ENCODE results near the gene TRIM17. TPM values are rescaled to one million over a fixed set of nuclear protein-coding genes. Genes with fewer than 3 reads are reported as not detected.

The TRIM17 gene
- total RNA-seq, 2 experiments from 2014 or later: 0.13 TPM; not detected in 1

DNA sequence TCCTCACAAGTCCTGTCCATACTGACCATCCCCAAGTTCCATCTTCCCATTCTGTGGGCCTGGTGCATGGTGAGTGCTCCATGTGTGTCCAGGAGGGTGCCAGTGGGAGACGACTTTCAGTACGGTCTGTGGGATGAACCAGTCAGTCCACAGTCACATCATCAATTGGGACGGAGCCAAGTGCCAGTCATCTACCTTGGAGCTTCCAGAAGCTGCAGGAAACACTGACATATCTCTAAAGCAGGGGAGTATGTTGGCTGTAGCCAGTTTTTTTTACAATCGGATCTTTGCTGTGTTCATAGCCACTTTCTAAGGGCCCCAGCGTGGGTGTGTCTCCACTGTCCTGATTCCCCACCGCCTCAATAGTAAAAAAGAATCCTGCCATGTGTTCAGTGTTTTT, 13.6 kb upstream of the TRIM17 start:
- Histone ChIP-seq H3K9me2 (ENCODE audit: insufficient read depth, low read length) (no peaks in the 10 kb centered on the region), H3K36me3 (ENCODE audit: insufficient read depth, low read length) (no peaks in the 10 kb centered on the region), H3K79me2 (ENCODE audit: insufficient read depth, low read depth, low read length) (no peaks in the 10 kb centered on the region), H3K4me2 (ENCODE audit: low read length) (no peak overlapping the region), H4K20me1 (ENCODE audit: insufficient read depth, low read length) (no peaks in the 10 kb centered on the region; the same call in 1 of the 2 replicates), H2AFZ (ENCODE audit: low read length) (no peak overlapping the region), H3K9me3 (ENCODE audit: low read length) (no peaks in the 10 kb centered on the region), H3K27ac (ENCODE audit: low read depth, low read length, poor library complexity, severe bottlenecking) (no peak overlapping the region), H3K4me1 (ENCODE audit: insufficient read depth, low read length, poor library complexity, severe bottlenecking) (no peaks in the 10 kb centered on the region), H3K4me3 (ENCODE audit: low read depth, low read length, poor library complexity, severe bottlenecking) (no peak overlapping the region)
- POLR2A ChIA-PET: no interaction called here
- intact Hi-C loops (cut with micrococcal nuclease; ENCODE audit: unreplicated experiment): no loop called here
- BruUV-seq (replicated peaks): no TSS peak
- no peak for TF ChIP-seq EZH2phosphoT487 (IDR thresholded peaks at IDR 0.05; ENCODE audit: borderline replicate concordance, low read depth, low read length)
- TF ChIP-seq, protein P1, sequence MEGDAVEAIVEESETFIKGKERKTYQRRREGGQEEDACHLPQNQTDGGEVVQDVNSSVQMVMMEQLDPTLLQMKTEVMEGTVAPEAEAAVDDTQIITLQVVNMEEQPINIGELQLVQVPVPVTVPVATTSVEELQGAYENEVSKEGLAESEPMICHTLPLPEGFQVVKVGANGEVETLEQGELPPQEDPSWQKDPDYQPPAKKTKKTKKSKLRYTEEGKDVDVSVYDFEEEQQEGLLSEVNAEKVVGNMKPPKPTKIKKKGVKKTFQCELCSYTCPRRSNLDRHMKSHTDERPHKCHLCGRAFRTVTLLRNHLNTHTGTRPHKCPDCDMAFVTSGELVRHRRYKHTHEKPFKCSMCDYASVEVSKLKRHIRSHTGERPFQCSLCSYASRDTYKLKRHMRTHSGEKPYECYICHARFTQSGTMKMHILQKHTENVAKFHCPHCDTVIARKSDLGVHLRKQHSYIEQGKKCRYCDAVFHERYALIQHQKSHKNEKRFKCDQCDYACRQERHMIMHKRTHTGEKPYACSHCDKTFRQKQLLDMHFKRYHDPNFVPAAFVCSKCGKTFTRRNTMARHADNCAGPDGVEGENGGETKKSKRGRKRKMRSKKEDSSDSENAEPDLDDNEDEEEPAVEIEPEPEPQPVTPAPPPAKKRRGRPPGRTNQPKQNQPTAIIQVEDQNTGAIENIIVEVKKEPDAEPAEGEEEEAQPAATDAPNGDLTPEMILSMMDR (conservative IDR thresholded peaks at IDR 0.05; ENCODE audit: low read length): no peak
- no peak for DNase-seq (ENCODE audit: low spot score)
- CTCF ChIA-PET (ENCODE audit: unreplicated experiment): no interaction called here

DNA sequence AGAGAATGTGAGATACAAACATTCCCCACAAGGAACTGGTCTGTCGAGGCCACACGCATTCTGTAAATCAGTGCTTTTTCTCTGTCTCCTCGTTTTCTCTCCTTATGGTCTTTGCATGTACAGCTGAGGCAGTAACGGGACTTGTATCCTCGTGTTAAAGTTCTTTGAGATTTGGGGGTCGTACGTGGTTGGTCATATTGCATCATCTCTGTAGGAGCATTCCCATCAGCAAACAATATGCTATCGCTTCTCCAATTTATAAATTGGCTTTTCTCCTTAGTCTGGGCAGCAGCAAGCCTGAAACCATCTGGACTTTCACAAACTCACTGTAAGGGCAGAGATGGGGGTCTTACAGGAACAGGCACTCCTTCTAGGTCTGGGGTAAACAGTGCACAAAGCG, 13.0 kb upstream of the TRIM17 start:
- Histone ChIP-seq H3K36me3 (ENCODE audit: insufficient read depth, low read length) (no peaks in the 10 kb centered on the region), H3K79me2 (ENCODE audit: insufficient read depth, low read depth, low read length) (no peaks in the 10 kb centered on the region), H3K9me2 (ENCODE audit: insufficient read depth, low read length) (no peaks in the 10 kb centered on the region), H3K27ac (ENCODE audit: low read depth, low read length, poor library complexity, severe bottlenecking) (no peak overlapping the region), H3K4me1 (ENCODE audit: insufficient read depth, low read length, poor library complexity, severe bottlenecking) (no peaks in the 10 kb centered on the region), H3K9me3 (ENCODE audit: low read length) (no peaks in the 10 kb centered on the region), H3K4me2 (ENCODE audit: low read length) (no peak overlapping the region), H3K4me3 (ENCODE audit: low read depth, low read length, poor library complexity, severe bottlenecking) (no peak overlapping the region), H2AFZ (ENCODE audit: low read length) (no peak overlapping the region), H4K20me1 (ENCODE audit: insufficient read depth, low read length) (no peaks in the 10 kb centered on the region; the same call in 1 of the 2 replicates)
- CTCF ChIA-PET (ENCODE audit: unreplicated experiment): interaction anchor here (0.5 kb wide), 1 partner anchor 29 kb away, joined by 3 read pairs; no protein-coding TSS in a partner anchor
- BruUV-seq (replicated peaks): no TSS peak
- intact Hi-C loops (cut with micrococcal nuclease; ENCODE audit: unreplicated experiment): no loop called here
- TF ChIP-seq, protein P1 (conservative IDR thresholded peaks at IDR 0.05; ENCODE audit: low read length): no peak
- TF ChIP-seq EZH2phosphoT487 (IDR thresholded peaks at IDR 0.05; ENCODE audit: borderline replicate concordance, low read depth, low read length): no peak
- no peak for DNase-seq (ENCODE audit: low spot score)
- POLR2A ChIA-PET: no interaction called here

DNA sequence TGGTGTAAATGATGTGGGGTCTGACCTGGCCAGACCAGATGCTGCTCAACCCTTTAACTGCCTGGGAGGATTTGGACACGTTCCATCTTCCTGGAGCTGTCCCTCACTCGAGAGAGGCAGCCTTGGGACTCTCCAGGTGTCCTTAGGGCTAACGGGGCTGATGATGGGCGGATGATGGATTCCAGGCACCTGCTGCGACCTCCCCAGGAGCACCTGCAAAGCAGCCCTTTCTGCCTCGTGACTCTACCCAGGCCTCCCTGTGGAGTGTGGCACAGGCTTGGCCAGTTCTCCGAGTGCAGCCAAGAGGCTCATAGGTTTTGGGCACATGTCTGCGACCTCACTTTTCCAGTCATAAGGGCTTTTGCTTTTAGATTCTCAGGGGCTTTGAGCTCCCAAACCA, 12.3 kb upstream of the TRIM17 start:
- no peaks in the 10 kb centered on the region for H3K36me3 ChIP-seq (ENCODE audit: insufficient read depth, low read length)
- no peaks in the 10 kb centered on the region for H3K9me2 ChIP-seq (ENCODE audit: insufficient read depth, low read length)
- no peak for DNase-seq (ENCODE audit: low spot score)
- H4K20me1 ChIP-seq (ENCODE audit: insufficient read depth, low read length): no peaks in the 10 kb centered on the region; the same call in 1 of the 2 replicates
- no peaks in the 10 kb centered on the region for H3K9me3 ChIP-seq (ENCODE audit: low read length)
- intact Hi-C loops (cut with micrococcal nuclease; ENCODE audit: unreplicated experiment): no loop called here
- ChIA-PET POLR2A (no interaction called here), CTCF (ENCODE audit: unreplicated experiment) (no interaction called here)
- no peak overlapping the region for H2AFZ ChIP-seq (ENCODE audit: low read length)
- no peaks in the 10 kb centered on the region for H3K4me1 ChIP-seq (ENCODE audit: insufficient read depth, low read length, poor library complexity, severe bottlenecking)
- no peak overlapping the region for H3K27ac ChIP-seq (ENCODE audit: low read depth, low read length, poor library complexity, severe bottlenecking)
- H3K4me2 ChIP-seq (ENCODE audit: low read length): no peak overlapping the region
- TF ChIP-seq, protein P1 (conservative IDR thresholded peaks at IDR 0.05; ENCODE audit: low read length): no peak
- no peak for TF ChIP-seq EZH2phosphoT487 (IDR thresholded peaks at IDR 0.05; ENCODE audit: borderline replicate concordance, low read depth, low read length)
- H3K79me2 ChIP-seq (ENCODE audit: insufficient read depth, low read depth, low read length): no peaks in the 10 kb centered on the region
- H3K4me3 ChIP-seq (ENCODE audit: low read depth, low read length, poor library complexity, severe bottlenecking): no peak overlapping the region
- BruUV-seq (replicated peaks): no TSS peak
